Measurements from ENCODE around the gene SLC6A19. TPM values are rescaled to one million over a fixed set of nuclear protein-coding genes. Genes with fewer than 3 reads are reported as not detected.

SLC6A19 gene
- polyA plus RNA-seq, 3 donors, result not detected

- Mint-ChIP-seq H3K27ac (no peak overlapping the region), H3K4me3 (no peak overlapping the region), H3K4me1 (peaks cover 12% of the 10 kb centered on the region), H3K36me3 (no peaks in the 10 kb centered on the region), H3K27me3 (ENCODE audit: low read depth in 3 of 3) (peaks cover 9 to 20% (median 12%) of the 10 kb centered on the region in 3 donors), H3K9me3 (peaks cover 0 to 1% (median 0%) of the 10 kb centered on the region in 7 donors)
- no peak for DNase-seq
- Histone ChIP-seq H3K9me3 (replicated peaks in 1 of 2; ENCODE audit: control insufficient read depth in 1 of 2, insufficient read depth in 1 of 2, low read length in 2 of 2) (no peaks in the 10 kb centered on the region), H4K20me1 (ENCODE audit: insufficient read depth, low read length) (no peaks in the 10 kb centered on the region), H3K4me2 (replicated peaks; ENCODE audit: extremely low read depth, low read length, poor library complexity, severe bottlenecking) (no peak overlapping the region), H2AFZ (ENCODE audit: insufficient read depth, low read depth, low read length, poor library complexity, severe bottlenecking) (no peak overlapping the region), H3K4me3 (replicated peaks in 1 of 3; ENCODE audit: low read depth in 2 of 3, low read length in 3 of 3) (no peak overlapping the region), H3K36me3 (replicated peaks in 1 of 2; ENCODE audit: control insufficient read depth in 1 of 2, insufficient read depth in 2 of 2, low read length in 2 of 2) (no peaks in the 10 kb centered on the region), H3K9ac (ENCODE audit: insufficient read depth, low read length, poor library complexity, severe bottlenecking) (no peak overlapping the region), H3K79me2 (ENCODE audit: insufficient read depth, low read length) (no peaks in the 10 kb centered on the region), H3K27me3 (ENCODE audit: control insufficient read depth in 2 of 2, insufficient read depth in 2 of 2, low read length in 2 of 2) (peaks cover 0 to 8% of the 10 kb centered on the region in 2 donors), H3K27ac (ENCODE audit: low read depth in 1 of 2, low read length in 2 of 2) (no peak overlapping the region), H3K4me1 (ENCODE audit: control insufficient read depth in 1 of 2, insufficient read depth in 2 of 2, low read length in 2 of 2) (peaks cover 12 to 13% of the 10 kb centered on the region in 2 donors)
- TF ChIP-seq, protein P1, sequence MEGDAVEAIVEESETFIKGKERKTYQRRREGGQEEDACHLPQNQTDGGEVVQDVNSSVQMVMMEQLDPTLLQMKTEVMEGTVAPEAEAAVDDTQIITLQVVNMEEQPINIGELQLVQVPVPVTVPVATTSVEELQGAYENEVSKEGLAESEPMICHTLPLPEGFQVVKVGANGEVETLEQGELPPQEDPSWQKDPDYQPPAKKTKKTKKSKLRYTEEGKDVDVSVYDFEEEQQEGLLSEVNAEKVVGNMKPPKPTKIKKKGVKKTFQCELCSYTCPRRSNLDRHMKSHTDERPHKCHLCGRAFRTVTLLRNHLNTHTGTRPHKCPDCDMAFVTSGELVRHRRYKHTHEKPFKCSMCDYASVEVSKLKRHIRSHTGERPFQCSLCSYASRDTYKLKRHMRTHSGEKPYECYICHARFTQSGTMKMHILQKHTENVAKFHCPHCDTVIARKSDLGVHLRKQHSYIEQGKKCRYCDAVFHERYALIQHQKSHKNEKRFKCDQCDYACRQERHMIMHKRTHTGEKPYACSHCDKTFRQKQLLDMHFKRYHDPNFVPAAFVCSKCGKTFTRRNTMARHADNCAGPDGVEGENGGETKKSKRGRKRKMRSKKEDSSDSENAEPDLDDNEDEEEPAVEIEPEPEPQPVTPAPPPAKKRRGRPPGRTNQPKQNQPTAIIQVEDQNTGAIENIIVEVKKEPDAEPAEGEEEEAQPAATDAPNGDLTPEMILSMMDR (IDR thresholded peaks at IDR 0.05), result no peak
- intact Hi-C loops (cut with micrococcal nuclease), result no loop called here
Measured at GRCh38 chr5:1165864-1166263, 35.5 kb upstream of the SLC6A19 start.

- Mint-ChIP-seq H3K27ac (no peak overlapping the region), H3K4me3 (peak overlapping the region in 1 of 2 donors; percentile 27), H3K27me3 (ENCODE audit: low read depth in 3 of 3) (peaks cover 10 to 19% (median 12%) of the 10 kb centered on the region in 3 donors), H3K4me1 (peaks cover 12% of the 10 kb centered on the region), H3K36me3 (no peaks in the 10 kb centered on the region), H3K9me3 (peaks cover 0 to 1% (median 0%) of the 10 kb centered on the region in 7 donors)
- Histone ChIP-seq H3K27ac (ENCODE audit: low read depth in 1 of 2, low read length in 2 of 2) (no peak overlapping the region), H3K27me3 (ENCODE audit: control insufficient read depth in 2 of 2, insufficient read depth in 2 of 2, low read length in 2 of 2) (peaks cover 0 to 8% of the 10 kb centered on the region in 2 donors), H3K36me3 (replicated peaks in 1 of 2; ENCODE audit: control insufficient read depth in 1 of 2, insufficient read depth in 2 of 2, low read length in 2 of 2) (no peaks in the 10 kb centered on the region), H3K4me2 (replicated peaks; ENCODE audit: extremely low read depth, low read length, poor library complexity, severe bottlenecking) (no peak overlapping the region), H3K4me1 (ENCODE audit: control insufficient read depth in 1 of 2, insufficient read depth in 2 of 2, low read length in 2 of 2) (peaks cover 12 to 13% of the 10 kb centered on the region in 2 donors), H3K4me3 (replicated peaks in 1 of 3; ENCODE audit: low read depth in 2 of 3, low read length in 3 of 3) (no peak overlapping the region), H4K20me1 (ENCODE audit: insufficient read depth, low read length) (no peaks in the 10 kb centered on the region), H3K9ac (ENCODE audit: insufficient read depth, low read length, poor library complexity, severe bottlenecking) (no peak overlapping the region), H3K9me3 (replicated peaks in 1 of 2; ENCODE audit: control insufficient read depth in 1 of 2, insufficient read depth in 1 of 2, low read length in 2 of 2) (no peaks in the 10 kb centered on the region), H2AFZ (ENCODE audit: insufficient read depth, low read depth, low read length, poor library complexity, severe bottlenecking) (no peak overlapping the region), H3K79me2 (ENCODE audit: insufficient read depth, low read length) (no peaks in the 10 kb centered on the region)
- DNase-seq, result no peak
- intact Hi-C loops (cut with micrococcal nuclease), result no loop called here
- TF ChIP-seq, protein P1 (IDR thresholded peaks at IDR 0.05), result no peak
Measured at GRCh38 chr5:1166370-1166769, 35.0 kb upstream of the SLC6A19 start.

Data from CD14-positive monocyte (primary cell).